OCI-LY1 (cell line): ENCODE data around the gene LINGO4.

Experiments used
- H2AFZ ChIP-seq: fragments of 200-600 bp; sonication (generic), shearing (Covaris generic); 2 replicates; pipeline ENCODE4 v1.6.0; 2014; ENCODE audit warnings: antibody characterized with exemption, mild to moderate bottlenecking, low read length
- H3F3A ChIP-seq: fragments of 200-600 bp; sonication (generic), shearing (Covaris generic); 2 replicates; pipeline ENCODE4 v1.6.0; 2014; ENCODE audit warnings: mild to moderate bottlenecking, antibody characterized with exemption, low read length, moderate library complexity; ENCODE audit not compliant: insufficient read depth
- H3K27ac ChIP-seq: fragments of 200-600 bp; sonication (generic); 2 replicates; pipeline ENCODE4 v1.5.1; 2014; ENCODE audit warnings: low read length, mixed run types, mild to moderate bottlenecking, low read depth; ENCODE audit not compliant: poor library complexity, severe bottlenecking
- H3K27me3 ChIP-seq: fragments of 200-600 bp; sonication (generic); 2 replicates; pipeline ENCODE4 v1.6.0; 2014; ENCODE audit warnings: antibody characterized with exemption, mild to moderate bottlenecking, low read length, moderate library complexity; ENCODE audit not compliant: insufficient read depth
- H3K36me3 ChIP-seq: fragments of 200-600 bp; sonication (generic); 2 replicates; pipeline ENCODE4 v1.6.1; 2014; ENCODE audit warnings: mild to moderate bottlenecking, antibody characterized with exemption, low read length, moderate library complexity, mixed read lengths; ENCODE audit not compliant: insufficient read depth
- H3K4me1 ChIP-seq: fragments of 200-600 bp; sonication (generic); 2 replicates; pipeline ENCODE4 v1.5.1; 2014; ENCODE audit warnings: mild to moderate bottlenecking, low read length, moderate library complexity; ENCODE audit not compliant: insufficient read depth, severe bottlenecking
- H3K4me2 ChIP-seq: fragments of 200-600 bp; sonication (generic), shearing (Covaris generic); 2 replicates; pipeline ENCODE4 v1.6.1; 2014; ENCODE audit warnings: low read length
- H3K4me3 ChIP-seq: fragments of 200-600 bp; sonication (generic); 2 replicates; pipeline ENCODE4 v1.5.1; 2014; ENCODE audit warnings: low read length, low read depth, mild to moderate bottlenecking, mixed read lengths; ENCODE audit not compliant: poor library complexity, severe bottlenecking
- H3K79me2 ChIP-seq: fragments of 200-600 bp; shearing (Covaris generic); 2 replicates; pipeline ENCODE4 v1.6.1; 2016; ENCODE audit warnings: mixed run types, low read length, mixed read lengths; ENCODE audit not compliant: insufficient read depth
- H3K9ac ChIP-seq: fragments of 200-600 bp; sonication (generic), shearing (Covaris generic); 2 replicates; pipeline ENCODE4 v1.6.1; 2014; ENCODE audit warnings: mild to moderate bottlenecking, low read length, mixed read lengths
- H3K9me2 ChIP-seq: fragments of 200-600 bp; sonication (generic), shearing (Covaris generic); 2 replicates; pipeline ENCODE4 v1.6.1; 2014; ENCODE audit warnings: low read depth, mild to moderate bottlenecking, low read length, mixed read lengths
- H3K9me3 ChIP-seq: fragments of 200-600 bp; shearing (Covaris generic); 2 replicates; pipeline ENCODE4 v1.6.1; 2014; ENCODE audit warnings: low read length, mixed read lengths
- H4K20me1 ChIP-seq: fragments of 200-600 bp; sonication (generic), shearing (Covaris generic); 2 replicates; pipeline ENCODE4 v1.6.0; 2016; ENCODE audit warnings: mild to moderate bottlenecking, low read length; ENCODE audit not compliant: insufficient read depth
- CTCF ChIP-seq: fragments of 200-600 bp; sonication (generic), shearing (Covaris generic); IDR thresholded peaks from 2 replicates; pipeline ENCODE4 v1.5.1; 2017; ENCODE audit warnings: mild to moderate bottlenecking, antibody characterized with exemption, low read length, moderate library complexity, mixed read lengths
- EZH2 ChIP-seq: fragments of 200-600 bp; sonication (generic), shearing (Covaris generic); IDR thresholded peaks from 2 replicates; pipeline ENCODE4 v1.8.0; 2017; ENCODE audit warnings: borderline replicate concordance, mixed run types, mild to moderate bottlenecking, antibody characterized with exemption, low read length, moderate library complexity, mixed read lengths

Gene LINGO4

GRCh38 chr1:151779852-151780251, 25.4 kb downstream of the LINGO4 start:
- Histone ChIP-seq H3K4me1 (no peaks in the 10 kb centered on the region), H3K9me3 (no peaks in the 10 kb centered on the region), H2AFZ (no peak overlapping the region), H3K79me2 (no peaks in the 10 kb centered on the region), H3K4me2 (no peak overlapping the region), H3K36me3 (no peaks in the 10 kb centered on the region; the same call in 1 of the 2 replicates), H3K27me3 (no peaks in the 10 kb centered on the region), H3K4me3 (no peak overlapping the region), H3K9me2 (no peaks in the 10 kb centered on the region), H3K27ac (no peak overlapping the region), H4K20me1 (no peaks in the 10 kb centered on the region), H3K9ac (no peak overlapping the region), H3F3A (no peaks in the 10 kb centered on the region)
- TF ChIP-seq EZH2 (no peak), CTCF (no peak)

GRCh38 chr1:151777317-151777716, 27.9 kb downstream of the LINGO4 start:
- no peaks in the 10 kb centered on the region for H3K27me3 ChIP-seq
- no peak overlapping the region for H3K9ac ChIP-seq
- H3K36me3 ChIP-seq = no peaks in the 10 kb centered on the region; the same call in 1 of the 2 replicates

GRCh38 chr1:151776665-151777062, 28.6 kb downstream of the LINGO4 start:
- no peaks in the 10 kb centered on the region for H3K27me3 ChIP-seq
- no peak overlapping the region for H3K4me2 ChIP-seq
- H3K9ac ChIP-seq = no peak overlapping the region
- H3K79me2 ChIP-seq = no peaks in the 10 kb centered on the region
- no peaks in the 10 kb centered on the region for H3K9me3 ChIP-seq
- no peaks in the 10 kb centered on the region for H3K4me1 ChIP-seq
- H4K20me1 ChIP-seq = no peaks in the 10 kb centered on the region
- H3K9me2 ChIP-seq = no peaks in the 10 kb centered on the region
- TF ChIP-seq EZH2 (no peak), CTCF (no peak)
- H3K36me3 ChIP-seq = no peaks in the 10 kb centered on the region; the same call in 1 of the 2 replicates
- no peaks in the 10 kb centered on the region for H3F3A ChIP-seq
- no peak overlapping the region for H2AFZ ChIP-seq
- H3K27ac ChIP-seq = no peak overlapping the region
- H3K4me3 ChIP-seq = no peak overlapping the region

More at GRCh38 chr1:151777317-151777716, 27.9 kb downstream of the LINGO4 start:
- no peaks in the 10 kb centered on the region for H3K9me2 ChIP-seq
- no peak for TF ChIP-seq EZH2
- TF ChIP-seq CTCF = no peak
- no peak overlapping the region for H3K27ac ChIP-seq
- H3F3A ChIP-seq = no peaks in the 10 kb centered on the region
- no peak overlapping the region for H2AFZ ChIP-seq
- H3K4me3 ChIP-seq = no peak overlapping the region
- H3K4me2 ChIP-seq = no peak overlapping the region
- no peaks in the 10 kb centered on the region for H3K4me1 ChIP-seq
- H3K79me2 ChIP-seq = no peaks in the 10 kb centered on the region
- H4K20me1 ChIP-seq = no peaks in the 10 kb centered on the region
- H3K9me3 ChIP-seq = no peaks in the 10 kb centered on the region
